SW480 (cell line): Measurements from ENCODE around the gene CELA3B.
"Not testable (repeated sequence)": the region's sequence is repeated elsewhere in the genome, so short reads cannot be mapped to it uniquely, and the experiment has no call there.

Experiments
- DNase-seq: peaks from one replicate; pipeline ENCODE4 v3.0.0-alpha.2; 2016; ENCODE audit warnings: low spot score

Gene CELA3B, protein sequence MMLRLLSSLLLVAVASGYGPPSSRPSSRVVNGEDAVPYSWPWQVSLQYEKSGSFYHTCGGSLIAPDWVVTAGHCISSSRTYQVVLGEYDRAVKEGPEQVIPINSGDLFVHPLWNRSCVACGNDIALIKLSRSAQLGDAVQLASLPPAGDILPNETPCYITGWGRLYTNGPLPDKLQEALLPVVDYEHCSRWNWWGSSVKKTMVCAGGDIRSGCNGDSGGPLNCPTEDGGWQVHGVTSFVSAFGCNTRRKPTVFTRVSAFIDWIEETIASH

DNA sequence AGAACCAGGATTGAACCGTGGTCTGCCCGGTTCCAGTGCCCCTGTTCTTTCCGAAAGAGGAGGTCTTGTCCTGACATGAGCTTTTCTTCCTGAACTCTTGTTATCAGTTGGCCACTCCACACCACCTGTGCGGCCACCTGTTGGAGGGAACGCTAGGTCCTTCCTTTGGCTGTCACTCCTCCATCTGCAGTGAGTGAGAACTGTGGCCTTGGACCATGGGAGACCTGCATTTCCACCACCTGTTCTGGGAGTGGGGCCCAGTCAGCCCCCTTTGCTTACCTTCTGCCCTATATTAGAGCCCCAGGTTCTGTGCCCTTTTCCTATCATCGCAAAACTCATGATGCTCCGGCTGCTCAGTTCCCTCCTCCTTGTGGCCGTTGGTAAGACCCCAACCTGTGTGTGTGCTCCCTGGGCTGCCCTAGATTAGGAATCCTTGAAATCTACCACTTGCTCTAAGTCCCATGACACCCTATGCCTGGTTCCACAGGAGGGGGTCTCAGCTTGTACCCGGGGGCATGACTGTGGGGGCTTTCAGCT, at the start of gene CELA3B:
Gene CELA3B, plus strand, starts transcription at position 320 of the 537 bp plus-strand sequence. Its CDS starts 18 bp downstream, at position 338.
- not testable (repeated sequence) for DNase-seq

- DNase-seq = no peak
Observed at GRCh38 chr1:21927533-21928237, 49.1 kb upstream of the CELA3B start.

DNA sequence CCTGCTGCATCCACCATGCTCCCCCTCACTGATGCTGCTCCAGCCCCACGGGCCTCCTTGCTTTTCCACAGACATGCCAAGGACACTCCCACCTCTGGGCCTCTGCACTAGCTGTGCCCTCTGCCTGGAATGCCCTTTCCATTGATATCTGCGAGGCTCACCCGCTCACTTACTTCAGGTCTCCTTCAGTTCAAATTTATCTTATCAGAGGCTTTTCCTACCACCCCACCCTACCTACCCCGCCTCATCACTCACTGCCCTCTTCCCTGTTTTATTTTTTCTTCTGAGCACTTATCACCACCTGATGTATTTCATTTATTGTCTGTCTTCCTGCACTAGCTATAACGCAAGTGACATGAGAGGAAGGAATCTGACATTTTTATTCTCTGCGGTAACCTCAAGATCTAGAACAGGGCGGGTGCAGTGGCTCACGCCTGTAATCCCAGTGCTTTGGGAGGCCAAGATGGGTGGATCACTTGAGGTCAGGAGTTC, 46.7 kb upstream of the CELA3B start:
- DNase-seq = no peak

DNA sequence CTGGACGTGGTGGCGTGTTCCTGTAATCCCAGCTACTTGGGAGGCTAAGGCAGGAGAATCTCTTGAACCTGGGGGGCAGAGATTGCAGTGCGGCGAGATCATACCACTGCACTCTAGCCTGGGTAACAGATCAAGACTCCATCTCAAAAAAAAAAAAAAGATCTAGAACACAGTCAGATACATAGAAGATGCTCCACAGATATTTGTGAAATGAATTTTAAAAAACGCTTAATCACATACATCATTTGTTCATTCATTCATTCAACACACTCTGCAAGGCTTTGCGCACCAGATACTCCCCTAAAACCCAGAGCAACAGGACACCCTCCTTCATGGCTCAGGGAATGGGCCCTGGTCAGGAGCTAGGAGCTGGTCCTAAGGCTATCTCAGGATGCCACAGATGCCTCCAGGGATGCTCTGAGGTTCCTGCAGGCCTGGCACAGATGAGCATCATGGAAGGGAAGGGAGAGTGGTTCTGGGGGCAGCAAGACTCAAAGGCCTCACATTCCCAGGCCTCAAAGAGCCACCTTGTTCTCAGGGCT, 46.1 kb upstream of the CELA3B start:
- DNase-seq = no peak

- peak; percentile 82 for DNase-seq
Observed at GRCh38 chr1:21931171-21932093, 45.4 kb upstream of the CELA3B start.

GRCh38 chr1:21932127-21932526, 44.7 kb upstream of the CELA3B start:
- DNase-seq = no peak

DNA sequence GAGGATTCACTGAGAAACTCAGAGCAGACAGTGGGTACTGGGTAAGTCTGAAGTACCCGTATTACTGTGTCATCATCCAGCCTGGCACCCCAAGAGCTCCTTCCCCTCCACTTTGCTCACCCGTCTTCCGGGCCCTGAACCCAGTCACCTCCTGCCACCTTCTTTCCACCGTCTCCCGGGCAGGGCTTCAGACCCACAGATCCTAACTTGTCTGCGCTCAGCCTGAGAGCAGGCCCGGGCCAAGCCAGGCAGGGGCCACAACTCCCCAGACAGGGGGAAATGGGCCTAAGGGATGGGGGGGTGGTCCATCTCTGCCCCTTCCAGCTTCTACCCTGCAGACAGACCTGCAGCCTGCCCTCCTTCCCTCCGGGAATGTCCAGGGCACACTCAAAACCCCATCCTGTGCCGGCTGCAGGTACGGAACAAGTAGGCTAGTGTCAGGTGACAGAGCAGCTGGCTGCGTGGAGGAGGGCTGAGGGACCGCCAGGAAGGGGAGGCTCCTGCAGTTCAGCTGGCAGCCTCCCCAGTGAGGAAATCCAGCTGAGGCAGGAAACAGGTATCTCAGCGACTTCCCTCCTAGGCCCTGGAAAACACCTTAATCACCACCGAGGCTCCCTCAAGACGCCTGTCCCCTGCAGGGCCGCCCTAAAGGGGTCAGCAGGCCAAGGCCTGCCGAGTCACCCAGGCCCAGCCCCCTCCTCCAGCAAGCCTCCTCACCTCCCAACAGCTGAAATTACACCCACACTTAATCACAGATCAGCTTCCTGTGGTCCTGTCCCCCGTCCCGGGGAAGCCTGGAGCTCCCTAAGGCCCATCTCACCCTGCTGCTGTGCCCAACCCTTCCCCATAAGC, 43.2 kb upstream of the CELA3B start:
- no peak for DNase-seq

GRCh38 chr1:21935393-21935804, 41.4 kb upstream of the CELA3B start:
- DNase-seq = no peak

DNA sequence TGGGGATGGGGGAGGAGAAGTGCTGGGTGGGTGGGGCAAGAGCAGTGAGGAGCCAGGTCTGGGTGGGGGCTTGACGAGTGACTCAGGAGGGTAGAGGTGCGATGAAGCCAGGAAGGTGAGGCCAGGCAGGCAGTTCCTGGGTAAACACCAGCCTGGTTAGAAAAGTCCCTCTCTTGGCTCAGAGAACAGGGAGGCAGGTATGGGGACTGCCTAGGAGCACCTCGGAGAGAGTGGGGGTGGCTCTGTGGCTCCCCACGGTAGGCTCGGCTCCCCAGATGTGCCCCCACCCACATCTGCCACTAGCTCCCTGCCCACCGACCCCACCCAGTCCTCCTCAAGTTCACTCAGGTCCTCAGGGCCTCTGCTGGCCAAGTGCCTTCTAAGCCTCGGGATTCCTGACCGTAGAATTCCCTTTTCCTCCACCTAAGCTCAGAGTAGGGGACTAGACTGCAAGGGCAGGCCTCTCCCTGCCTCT, 40.9 kb upstream of the CELA3B start:
- DNase-seq = peak; percentile 44

GRCh38 chr1:21936366-21937031, 40.3 kb upstream of the CELA3B start:
- no peak for DNase-seq

GRCh38 chr1:21937034-21937371, 39.8 kb upstream of the CELA3B start, which contains the start of gene HSPG2:
HSPG2 (minus strand) TSS chr1:21937310; CDS start chr1:21937217, 93 bp downstream.
- DNase-seq = no peak

DNA sequence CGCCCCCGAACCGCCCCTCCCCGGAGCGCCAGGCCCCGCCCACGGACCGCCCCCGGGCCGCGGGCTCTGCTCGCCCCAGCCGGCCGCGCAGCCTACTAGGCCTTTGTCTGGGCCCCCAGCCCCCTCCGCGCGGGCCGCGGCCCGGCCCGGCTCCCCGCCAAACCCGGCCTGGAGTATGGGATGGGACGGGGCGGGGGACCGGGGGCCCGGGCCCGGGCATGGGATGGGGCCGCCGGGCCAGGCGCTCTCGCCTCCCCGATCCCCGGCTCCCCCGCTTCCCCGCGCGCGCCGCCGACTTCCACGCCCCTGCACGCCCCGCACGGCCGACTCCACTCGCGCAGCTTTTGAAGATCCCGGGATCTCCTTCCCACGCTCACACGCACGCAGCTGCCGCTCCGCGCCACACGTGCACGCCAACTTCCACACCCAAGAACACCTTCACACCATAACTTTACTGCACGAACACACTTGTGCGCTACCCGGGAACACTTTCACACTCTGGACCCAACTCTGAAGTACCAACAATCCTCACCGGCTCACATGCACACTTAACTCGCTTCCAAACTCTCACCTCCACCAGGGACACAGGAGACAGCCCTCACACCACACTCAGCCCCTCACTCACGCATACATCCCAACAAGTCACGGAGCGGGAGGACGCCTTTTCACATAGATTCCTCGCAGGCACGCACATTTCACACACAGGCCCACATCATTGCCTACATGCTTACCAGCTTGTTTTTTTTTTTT, 39.3 kb upstream of the CELA3B start:
- peak; percentile 63 for DNase-seq

- DNase-seq = no peak
Observed at GRCh38 chr1:21938732-21939538, 37.9 kb upstream of the CELA3B start.

GRCh38 chr1:21939650-21940374, 37.0 kb upstream of the CELA3B start:
- peak; percentile 53 for DNase-seq

DNA sequence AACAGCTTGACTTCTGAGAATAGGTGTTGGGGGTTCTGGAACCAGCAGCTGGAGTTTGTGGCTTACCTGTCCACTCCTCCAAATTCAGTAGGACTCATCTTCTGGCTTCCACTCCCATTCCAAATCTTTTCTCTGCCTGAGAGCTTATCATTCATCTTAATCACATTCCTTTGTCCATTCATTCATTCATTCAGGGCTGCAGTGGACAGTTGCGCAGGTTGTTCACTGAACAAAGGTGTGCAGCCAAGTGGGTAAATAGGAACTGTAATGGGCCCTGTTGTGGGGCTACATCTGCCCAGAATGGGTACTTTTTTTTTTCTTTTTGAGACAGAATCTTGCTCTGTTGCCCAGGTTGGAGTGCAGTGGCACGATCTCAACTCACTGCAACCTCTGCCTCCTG, 36.3 kb upstream of the CELA3B start:
- DNase-seq = no peak

DNA sequence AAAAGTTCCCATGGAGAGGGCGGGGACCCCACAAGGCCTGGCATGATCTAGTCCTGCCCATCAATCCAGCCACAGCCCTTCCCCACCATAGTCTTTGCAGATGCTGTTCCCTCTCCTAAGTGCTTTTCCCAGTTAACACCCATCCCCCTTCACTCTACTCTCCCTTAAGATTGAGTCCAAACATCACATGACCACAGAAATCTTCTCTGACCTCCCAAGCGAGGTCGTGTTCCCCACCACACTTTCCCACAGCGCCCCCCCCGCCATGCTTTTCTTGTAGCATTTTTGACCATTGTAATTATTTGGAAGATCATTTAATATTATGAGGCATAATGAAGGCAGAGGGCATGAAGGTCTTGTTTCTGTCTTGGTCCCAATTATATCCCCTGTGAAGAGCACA, 35.5 kb upstream of the CELA3B start:
- DNase-seq = no peak

DNA sequence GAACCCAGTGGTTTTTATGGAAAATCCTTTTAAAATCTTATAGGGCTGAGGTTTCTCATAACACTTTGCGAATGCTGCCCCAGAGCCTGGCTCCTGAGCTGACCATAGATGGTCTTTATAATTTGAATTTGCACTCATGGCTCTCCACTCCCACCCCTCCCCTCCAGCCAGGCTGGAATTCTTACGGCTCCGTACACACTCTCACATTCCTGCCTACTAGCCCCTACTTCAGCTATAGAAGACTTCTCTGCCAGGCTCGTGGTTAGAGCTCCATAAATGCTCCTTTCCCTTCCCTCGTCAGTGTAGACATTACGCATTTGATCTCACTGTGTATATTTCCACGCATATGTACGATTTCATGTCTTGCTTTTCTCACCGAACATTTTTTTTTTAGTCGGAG, 34.4 kb upstream of the CELA3B start:
- no peak for DNase-seq
